ENCODE data around the gene ADARB2.

Gene ADARB2

DNA sequence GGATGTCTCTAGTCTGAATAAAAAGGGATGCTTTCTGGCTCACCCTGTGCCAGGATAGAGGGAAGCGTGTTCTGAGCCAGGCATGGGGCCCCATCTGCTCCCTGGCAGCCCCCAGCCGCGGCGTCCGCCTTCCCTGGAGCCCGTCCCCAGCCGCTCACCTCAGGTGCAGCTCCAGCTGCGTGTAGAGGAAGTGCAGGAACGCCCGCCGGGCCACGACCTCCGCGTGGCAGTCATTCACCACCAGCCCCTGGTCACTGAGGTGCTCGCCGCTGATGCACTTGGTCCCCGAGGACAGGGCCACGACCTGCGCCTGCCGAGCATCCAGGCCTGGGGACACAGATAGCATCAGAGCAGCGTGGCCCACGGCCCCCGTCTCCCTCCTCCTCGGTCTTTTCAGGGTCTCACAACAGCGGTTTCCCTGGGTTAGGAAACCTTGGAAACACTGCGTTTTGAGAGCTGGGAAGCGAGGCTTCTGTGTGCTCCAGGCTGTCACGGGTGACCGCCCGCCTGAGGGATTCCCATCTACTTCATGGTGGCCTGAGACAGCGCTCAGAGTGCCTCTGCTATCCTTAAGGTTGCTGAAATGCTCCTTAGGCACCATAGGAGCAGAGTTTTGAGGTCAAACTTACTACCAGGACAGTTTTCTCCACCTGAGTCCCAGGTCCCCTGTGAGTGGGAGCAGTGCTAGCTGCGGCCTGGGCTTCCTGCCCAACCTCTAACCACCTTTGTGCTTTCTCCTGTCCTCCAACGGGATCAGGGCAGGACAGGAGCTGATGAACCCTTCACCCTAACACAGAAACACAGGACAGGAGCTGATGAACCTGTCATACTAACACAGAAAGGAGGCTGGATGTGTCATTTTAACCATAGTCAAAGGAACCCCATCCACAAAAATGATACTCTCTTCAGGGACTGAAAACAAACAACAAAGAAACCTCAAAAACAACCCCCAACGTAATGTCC lies 495.1 kb downstream of the ADARB2 start:
- TF ChIP-seq, protein P1, sequence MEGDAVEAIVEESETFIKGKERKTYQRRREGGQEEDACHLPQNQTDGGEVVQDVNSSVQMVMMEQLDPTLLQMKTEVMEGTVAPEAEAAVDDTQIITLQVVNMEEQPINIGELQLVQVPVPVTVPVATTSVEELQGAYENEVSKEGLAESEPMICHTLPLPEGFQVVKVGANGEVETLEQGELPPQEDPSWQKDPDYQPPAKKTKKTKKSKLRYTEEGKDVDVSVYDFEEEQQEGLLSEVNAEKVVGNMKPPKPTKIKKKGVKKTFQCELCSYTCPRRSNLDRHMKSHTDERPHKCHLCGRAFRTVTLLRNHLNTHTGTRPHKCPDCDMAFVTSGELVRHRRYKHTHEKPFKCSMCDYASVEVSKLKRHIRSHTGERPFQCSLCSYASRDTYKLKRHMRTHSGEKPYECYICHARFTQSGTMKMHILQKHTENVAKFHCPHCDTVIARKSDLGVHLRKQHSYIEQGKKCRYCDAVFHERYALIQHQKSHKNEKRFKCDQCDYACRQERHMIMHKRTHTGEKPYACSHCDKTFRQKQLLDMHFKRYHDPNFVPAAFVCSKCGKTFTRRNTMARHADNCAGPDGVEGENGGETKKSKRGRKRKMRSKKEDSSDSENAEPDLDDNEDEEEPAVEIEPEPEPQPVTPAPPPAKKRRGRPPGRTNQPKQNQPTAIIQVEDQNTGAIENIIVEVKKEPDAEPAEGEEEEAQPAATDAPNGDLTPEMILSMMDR (IDR thresholded peaks at IDR 0.05; ENCODE audit: borderline replicate concordance, control extremely low read depth, extremely low read depth, insufficient read depth, missing control alignments), result no peak
- in situ Hi-C loops (cut with MboI; ENCODE audit: low sequenced_read_pairs, unreplicated experiment), result no loop called here
- DNase-seq (ENCODE audit: low spot score), result no peak

DNA sequence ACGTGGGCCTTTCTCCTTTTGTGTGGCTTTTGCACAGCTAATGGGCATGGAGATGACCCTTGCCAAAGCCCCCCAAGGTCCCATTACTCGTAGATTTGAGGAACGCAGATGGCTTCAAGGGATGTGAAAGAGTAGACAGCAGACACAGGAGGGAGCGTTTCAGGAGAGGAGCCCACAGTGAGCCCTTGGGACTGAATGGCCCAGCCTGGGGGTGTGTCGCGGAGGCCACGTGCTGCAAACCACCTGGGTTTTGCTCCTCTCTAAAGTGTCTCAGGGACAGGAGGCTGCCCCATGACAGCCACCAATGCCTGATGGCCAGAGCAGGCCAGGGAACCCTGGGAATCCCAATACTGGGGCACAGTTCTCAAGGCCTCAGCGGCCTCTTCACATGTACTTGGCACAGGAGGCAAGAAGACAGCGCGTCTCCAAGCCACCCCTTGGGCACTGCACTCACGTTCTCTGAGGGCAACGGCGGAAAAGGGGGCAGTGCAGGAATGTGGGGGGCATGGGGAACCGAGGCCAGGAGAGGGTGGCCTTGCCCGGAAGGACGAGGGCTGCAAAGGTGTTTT lies 495.9 kb downstream of the ADARB2 start:
- DNase-seq (ENCODE audit: low spot score), result no peak
- in situ Hi-C loops (cut with MboI; ENCODE audit: low sequenced_read_pairs, unreplicated experiment), result no loop called here
- TF ChIP-seq, protein P1 (IDR thresholded peaks at IDR 0.05; ENCODE audit: borderline replicate concordance, control extremely low read depth, extremely low read depth, insufficient read depth, missing control alignments), result no peak

DNA sequence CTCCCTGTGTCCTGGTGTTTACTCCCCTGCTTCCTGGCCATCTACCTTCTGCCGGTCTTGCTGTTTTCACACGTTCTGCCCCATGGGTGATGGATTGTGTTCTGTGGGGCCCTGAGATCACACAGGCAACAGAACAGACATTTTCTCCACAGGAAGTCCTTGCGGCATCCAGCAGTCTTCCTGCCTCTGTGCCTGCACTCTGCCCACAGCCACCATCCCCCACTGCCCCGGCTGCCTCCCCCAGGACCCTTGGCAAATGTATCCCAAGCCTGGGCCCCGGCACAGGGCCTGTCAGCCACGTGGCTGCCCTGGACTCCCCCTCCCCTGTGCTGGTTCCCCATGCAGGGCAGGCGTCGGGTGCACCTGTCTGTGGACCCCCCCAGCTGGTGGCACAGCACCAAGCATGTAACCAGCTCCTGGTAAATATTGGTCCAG lies 497.0 kb downstream of the ADARB2 start:
- TF ChIP-seq, protein P1 (IDR thresholded peaks at IDR 0.05; ENCODE audit: borderline replicate concordance, control extremely low read depth, extremely low read depth, insufficient read depth, missing control alignments), result no peak
- DNase-seq (ENCODE audit: low spot score), result no peak
- in situ Hi-C loops (cut with MboI; ENCODE audit: low sequenced_read_pairs, unreplicated experiment), result no loop called here

DNA sequence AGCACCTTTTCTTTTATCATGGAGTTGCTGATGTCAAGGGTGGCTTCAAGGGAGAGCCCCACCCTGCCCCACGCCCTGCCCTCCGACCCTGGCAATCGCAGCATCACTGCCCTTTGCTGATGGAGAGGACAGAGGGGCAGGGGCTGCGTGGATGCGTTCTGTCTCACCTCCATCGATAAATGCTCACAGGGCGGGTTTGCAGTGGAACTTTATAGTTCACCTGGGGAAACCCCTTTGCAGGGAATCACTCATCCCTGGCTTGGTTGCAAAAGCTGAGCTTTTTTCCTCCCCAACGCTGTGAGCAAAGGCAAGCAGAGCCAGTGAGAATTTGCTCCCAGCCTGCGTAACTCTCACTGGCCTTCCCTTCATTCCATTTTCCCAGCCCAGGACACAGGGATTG lies 504.3 kb downstream of the ADARB2 start:
- TF ChIP-seq, protein P1 (IDR thresholded peaks at IDR 0.05; ENCODE audit: borderline replicate concordance, control extremely low read depth, extremely low read depth, insufficient read depth, missing control alignments), result no peak
- no peak for DNase-seq (ENCODE audit: low spot score)
- in situ Hi-C loops (cut with MboI; ENCODE audit: low sequenced_read_pairs, unreplicated experiment), result no loop called here

DNA sequence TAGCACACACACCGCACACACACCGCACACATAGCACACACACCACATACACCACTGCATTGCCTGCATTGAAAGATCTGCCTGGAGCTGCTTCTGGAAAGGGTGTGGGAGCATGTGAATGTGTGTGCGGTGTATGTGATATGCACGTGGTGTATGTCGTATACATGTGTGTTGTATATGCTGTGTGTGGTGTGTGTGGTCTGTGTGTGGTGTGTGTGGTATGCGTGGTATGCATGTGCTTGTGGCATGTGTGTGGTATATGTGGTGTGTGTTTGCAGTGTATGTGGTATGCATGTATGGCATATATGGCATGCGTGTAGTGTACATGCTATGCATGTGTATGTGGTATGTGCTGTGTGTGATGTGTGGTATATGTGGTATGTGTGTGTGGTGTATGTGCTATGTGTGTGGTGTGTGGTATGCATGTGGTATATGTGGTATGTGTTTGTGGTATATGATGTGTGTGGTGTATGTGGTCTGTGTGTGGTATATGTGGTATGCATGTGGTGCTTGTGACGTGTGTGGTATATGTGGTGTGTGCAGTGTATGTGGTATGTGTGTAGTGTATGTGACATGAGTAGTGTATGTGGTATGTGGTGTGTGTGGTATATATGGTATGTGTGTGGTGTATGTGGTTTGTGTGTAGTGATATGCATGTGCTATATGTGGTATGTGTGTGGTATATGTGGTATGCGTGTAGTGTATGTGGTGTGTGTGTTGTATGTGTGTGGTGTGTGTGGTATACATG lies 505.0 kb downstream of the ADARB2 start:
- no peak for DNase-seq (ENCODE audit: low spot score)
- TF ChIP-seq, protein P1 (IDR thresholded peaks at IDR 0.05; ENCODE audit: borderline replicate concordance, control extremely low read depth, extremely low read depth, insufficient read depth, missing control alignments), result no peak
- in situ Hi-C loops (cut with MboI; ENCODE audit: low sequenced_read_pairs, unreplicated experiment), result no loop called here

DNA sequence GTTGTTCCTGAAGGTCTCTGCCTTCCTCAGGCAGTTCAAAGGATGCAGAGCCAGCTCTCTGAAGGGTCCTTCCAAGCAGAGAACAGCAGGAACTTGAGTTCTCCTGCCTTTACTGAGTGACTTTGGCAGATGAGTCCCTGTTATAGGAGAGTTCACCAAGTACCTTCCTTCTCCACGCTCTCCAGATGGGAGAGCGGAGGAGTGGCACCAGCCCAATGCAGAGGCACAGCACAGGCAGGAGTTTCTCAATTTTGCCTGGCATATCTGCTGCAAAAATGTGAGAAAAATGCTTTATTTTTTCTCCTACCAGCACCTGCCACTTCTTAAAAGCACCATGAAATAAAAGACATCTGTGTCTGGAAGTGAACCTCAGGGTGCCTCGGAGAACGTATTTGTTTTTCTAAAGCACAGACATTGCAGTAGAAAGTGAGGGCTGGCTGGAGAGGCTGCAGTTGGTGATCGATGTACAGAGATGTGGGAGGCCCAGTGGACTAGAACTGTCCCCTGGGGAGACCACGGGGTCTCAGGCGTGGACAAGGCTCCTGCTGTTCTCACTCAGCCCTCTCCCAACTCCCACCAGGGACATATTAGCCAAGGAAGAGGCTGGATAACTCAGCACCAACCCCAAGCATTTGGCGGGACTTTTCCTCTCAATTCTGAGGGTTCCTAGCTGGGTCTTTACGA lies 506.6 kb downstream of the ADARB2 start:
- in situ Hi-C loops (cut with MboI; ENCODE audit: low sequenced_read_pairs, unreplicated experiment), result no loop called here
- TF ChIP-seq, protein P1 (IDR thresholded peaks at IDR 0.05; ENCODE audit: borderline replicate concordance, control extremely low read depth, extremely low read depth, insufficient read depth, missing control alignments), result no peak
- DNase-seq (ENCODE audit: low spot score), result no peak

Measured in GM13976 (cell line).